Measurements from ENCODE around the gene MSRB3. TPM values are rescaled to one million over a fixed set of nuclear protein-coding genes. Genes with fewer than 3 reads are reported as not detected.

The MSRB3 gene
- total and polyA plus RNA-seq, 10 donors = 4.3 to 64.4 (median 19.7) TPM

- intact Hi-C loops (cut with DNase I; ENCODE audit: low total_unique reads) = no loop called here
Observed at GRCh38 chr12:65334521-65334920, 56.0 kb downstream of the MSRB3 start.

GRCh38 chr12:65335021-65335714, 56.7 kb downstream of the MSRB3 start:
- no peaks in the 10 kb centered on the region for H3K27me3 ChIP-seq (replicated peaks in 1 of 7)
- H3K9me3 ChIP-seq = no peaks in the 10 kb centered on the region
- H3K4me3 ChIP-seq = no peak overlapping the region
- H3K36me3 ChIP-seq = no peaks in the 10 kb centered on the region
- peak overlapping the region in 2 of 8 donors; percentile 13 to 42 for H3K27ac ChIP-seq
- WGBS, 5 donors = 61 to 85% (median 70%) methylated on average over 5 of the region's 5 CpGs
- intact Hi-C loops (cut with DNase I; ENCODE audit: low total_unique reads) = no loop called here
- DNase-seq = no peak
- TF ChIP-seq CTCF (IDR thresholded peaks at IDR 0.05 in 8 of 11, conservative IDR thresholded peaks at IDR 0.05 in 3 of 11) (no peak), POLR2A (IDR thresholded peaks at IDR 0.05) (no peak), POLR2AphosphoS5 (IDR thresholded peaks at IDR 0.05) (no peak)
- peaks cover 0 to under 1% (median 0%) of the 10 kb centered on the region in 6 donors for H3K4me1 ChIP-seq

More at GRCh38 chr12:65334521-65334920, 56.0 kb downstream of the MSRB3 start:
- Histone ChIP-seq H3K9me3 (no peaks in the 10 kb centered on the region), H3K36me3 (no peaks in the 10 kb centered on the region), H3K4me1 (peaks cover 0 to 7% (median 0%) of the 10 kb centered on the region in 6 donors), H3K27me3 (replicated peaks in 1 of 7) (no peaks in the 10 kb centered on the region), H3K27ac (peak overlapping the region in 1 of 8 donors; percentile 13), H3K4me3 (no peak overlapping the region)
- TF ChIP-seq POLR2A (IDR thresholded peaks at IDR 0.05) (no peak), CTCF (IDR thresholded peaks at IDR 0.05 in 8 of 11, conservative IDR thresholded peaks at IDR 0.05 in 3 of 11) (no peak), POLR2AphosphoS5 (IDR thresholded peaks at IDR 0.05) (no peak)
- no peak for DNase-seq

- 87 to 100% (median 93%) methylated on average over 1 of the region's 1 CpG for WGBS, 5 donors
Observed at GRCh38 chr12:65335981-65336380, 57.5 kb downstream of the MSRB3 start.

More at GRCh38 chr12:65335981-65336380, 57.5 kb downstream of the MSRB3 start:
- Histone ChIP-seq H3K27ac (peak overlapping the region in 1 of 8 donors; percentile 42), H3K9me3 (no peaks in the 10 kb centered on the region), H3K4me1 (no peaks in the 10 kb centered on the region), H3K27me3 (replicated peaks in 1 of 7) (no peaks in the 10 kb centered on the region), H3K36me3 (no peaks in the 10 kb centered on the region), H3K4me3 (no peak overlapping the region)
- intact Hi-C loops (cut with DNase I; ENCODE audit: low total_unique reads) = no loop called here
- no peak for DNase-seq
- no peak for TF ChIP-seq CTCF (IDR thresholded peaks at IDR 0.05 in 8 of 11, conservative IDR thresholded peaks at IDR 0.05 in 3 of 11)
- TF ChIP-seq POLR2A (IDR thresholded peaks at IDR 0.05) = no peak
- TF ChIP-seq POLR2AphosphoS5 (IDR thresholded peaks at IDR 0.05) = no peak
